ENCODE measurements around the gene THSD4. TPM values are rescaled to one million over a fixed set of nuclear protein-coding genes. Genes with fewer than 3 reads are reported as not detected.

The THSD4 gene
- total and polyA plus RNA-seq, 2 of the 8 experiments (the other 6 are each of a cell fraction or from before 2014, with no cell fraction given) = 2.5 to 6.2 TPM

- no peak for TF ChIP-seq RNF2 (IDR thresholded peaks at IDR 0.05; ENCODE audit: borderline replicate concordance, low read depth, low read length, missing control alignments, poor library complexity, severe bottlenecking)
- TF ChIP-seq POLR2A (IDR thresholded peaks at IDR 0.05; ENCODE audit: control extremely low read depth in 1 of 2, low read depth in 2 of 2, low read length in 2 of 2) = no peak
- TF ChIP-seq GABPA (IDR thresholded peaks at IDR 0.05; ENCODE audit: borderline replicate concordance, insufficient read depth, low read length) = no peak
- no peak for TF ChIP-seq TAF1 (IDR thresholded peaks at IDR 0.05; ENCODE audit: low read depth, low read length)
- TF ChIP-seq POU5F1 (IDR thresholded peaks at IDR 0.05; ENCODE audit: low read depth, low read length) = no peak
These were observed 347.4 kb downstream of the THSD4 start (continued) for GRCh38 chr15:71462638-71463037.

Data from H1 (cell line).